ENCODE measurements around the gene NMU. TPM values are rescaled to one million over a fixed set of nuclear protein-coding genes. Genes with fewer than 3 reads are reported as not detected.

The NMU gene
- total RNA-seq (ENCODE audit: low replicate concordance) = 0.15 TPM in 1 of 2 replicates, not detected in the other

DNA sequence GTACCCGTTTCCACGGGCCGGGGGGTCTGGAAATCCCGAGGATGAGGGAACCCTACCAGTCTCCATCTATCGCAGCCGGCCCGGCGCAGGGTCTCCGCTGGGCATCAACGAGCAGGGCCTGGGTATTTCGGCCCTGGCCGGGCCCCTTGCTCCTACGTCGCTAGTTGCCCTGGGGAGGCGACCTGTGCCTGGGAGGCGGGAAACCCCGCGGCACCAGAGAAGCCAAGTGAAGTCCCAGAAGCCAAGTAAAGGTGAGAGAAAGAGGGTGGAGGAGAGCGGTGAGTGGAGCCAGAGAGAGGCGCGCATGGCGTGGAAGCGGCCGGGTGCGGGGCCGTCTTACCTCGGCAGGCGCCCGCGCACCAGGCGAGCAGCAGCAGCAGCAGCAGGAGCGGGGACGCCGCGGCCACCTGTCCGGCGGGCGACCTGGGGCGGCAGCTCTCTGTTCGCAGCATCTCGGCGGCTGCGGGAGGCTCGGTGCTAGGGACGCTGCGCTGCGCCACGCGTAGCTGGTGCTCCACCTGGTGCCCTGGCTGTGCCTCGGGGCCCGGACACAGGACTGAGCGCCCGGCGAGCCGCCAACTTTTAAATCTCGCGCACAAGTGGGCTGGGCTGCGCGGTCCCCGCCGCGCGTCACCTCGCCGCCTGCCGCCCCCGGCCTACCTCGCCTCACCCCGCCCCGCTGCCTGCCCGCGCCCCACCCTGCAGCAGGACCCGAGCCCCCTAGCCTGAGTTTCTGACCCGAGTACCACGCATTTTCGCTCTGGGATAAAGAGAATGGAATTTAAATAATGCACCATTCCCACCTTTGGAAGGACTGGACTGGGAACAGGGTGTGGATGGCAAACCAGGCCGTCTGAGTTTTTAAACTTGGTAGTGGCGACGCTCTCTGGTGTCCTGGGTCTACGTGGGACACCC is at the start of gene NMU:
Gene NMU, minus strand, starts transcription at position 558 of the 915 bp plus-strand sequence. Its CDS starts 106 bp downstream, at position 452.

DNA sequence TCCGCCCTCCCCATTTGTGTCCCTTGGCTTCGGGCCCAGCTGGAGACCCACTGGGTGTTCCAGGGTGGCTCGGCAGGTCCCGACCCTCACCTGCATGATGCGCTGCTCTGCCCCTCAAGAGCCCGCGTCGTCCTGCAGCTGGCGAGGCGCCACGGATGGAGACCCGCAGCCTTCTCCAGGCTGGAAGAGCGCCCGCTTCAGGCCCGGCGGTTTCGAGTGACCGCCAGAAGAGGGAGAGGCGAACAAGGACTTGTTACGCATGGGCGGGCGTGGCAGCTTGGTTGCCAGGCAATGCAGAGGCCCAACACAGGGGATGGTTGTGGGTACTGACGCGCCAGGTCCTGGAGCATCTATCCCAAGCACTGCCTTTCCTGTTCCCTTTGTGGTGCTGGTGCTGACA is 44.1 kb downstream of the NMU start, which contains the start of gene PDCL2:
Gene PDCL2, minus strand, starts transcription at position 232 of the 400 bp plus-strand sequence. Its CDS starts 136 bp downstream, at position 96.

DNA sequence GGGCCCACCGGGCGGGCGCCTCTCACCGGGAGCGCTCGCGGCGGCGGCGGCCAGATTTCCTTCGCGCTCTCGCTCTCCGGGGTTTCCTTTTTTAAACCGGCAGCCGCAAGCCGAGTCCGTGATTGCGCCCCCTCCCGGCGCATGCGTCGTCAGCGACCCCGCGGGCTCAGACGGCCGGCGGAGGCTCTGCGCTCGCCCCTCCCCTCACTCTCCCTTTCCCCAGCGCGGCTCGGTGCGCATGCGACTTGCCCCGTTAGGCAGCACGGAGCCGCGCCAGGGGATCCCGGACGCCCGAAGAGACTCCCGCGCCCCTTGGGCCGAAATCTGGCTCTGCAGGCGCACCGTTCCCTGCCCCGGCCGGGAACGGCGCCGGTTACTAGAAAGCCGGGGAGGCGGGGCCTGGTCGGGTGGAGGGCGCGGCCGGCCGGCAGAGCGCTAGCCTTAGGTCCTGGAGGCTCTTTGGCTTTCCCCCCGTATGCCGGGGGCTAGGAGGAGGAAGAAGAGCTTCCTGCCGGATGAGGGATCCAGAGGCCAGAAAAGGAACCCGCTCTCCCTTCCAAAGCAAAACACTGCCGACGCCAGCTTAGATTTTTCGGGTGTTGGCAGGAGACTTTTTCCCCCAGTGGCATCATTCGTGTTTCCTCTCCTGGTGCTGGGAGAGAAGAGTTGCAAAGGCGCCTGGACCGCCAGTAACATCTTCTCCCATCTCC is 89.2 kb downstream of the NMU start, which contains the start of gene CLOCK:
Gene CLOCK, minus strand, starts transcription at position 154 of the 710 bp plus-strand sequence. CDS start 64,124 bp downstream, outside the sequence.

Other genes starting within 250 kb of the NMU start
- gene TMEM165, start 240.3 kb downstream of the NMU start, total RNA-seq (ENCODE audit: low replicate concordance) = 73.5 and 121 TPM in 2 replicates
- 11.2 and 13.5 TPM in 2 replicates for gene CLOCK, start 89.4 kb downstream of the NMU start, total RNA-seq (ENCODE audit: low replicate concordance)
- gene PDCL2, start 44.1 kb downstream of the NMU start, total RNA-seq (ENCODE audit: low replicate concordance) = not detected in 2 replicates
- gene EXOC1L, start 183.5 kb upstream of the NMU start, total RNA-seq (ENCODE audit: low replicate concordance) = not detected in 2 replicates
- 23.9 and 35.0 TPM in 2 replicates for gene EXOC1, start 217.3 kb upstream of the NMU start, total RNA-seq (ENCODE audit: low replicate concordance)